KMS-11 (cell line): ENCODE data around the gene TMEM132C.

Source experiments
- H2AFZ ChIP-seq: fragments of 200-600 bp; sonication (generic); 2 replicates; pipeline ENCODE4 v1.6.1; 2016; ENCODE audit warnings: antibody characterized with exemption, mixed run types, low read depth
- H3K27ac ChIP-seq: fragments of 200-600 bp; sonication (generic); 2 replicates; pipeline ENCODE4 v1.6.1; 2016; ENCODE audit warnings: mild to moderate bottlenecking, mixed run types
- H3K27me3 ChIP-seq: fragments of 200-600 bp; sonication (generic); 2 replicates; pipeline ENCODE4 v1.6.1; 2017; ENCODE audit warnings: mild to moderate bottlenecking, low read depth, mixed run types, moderate library complexity; ENCODE audit not compliant: insufficient read depth
- H3K36me3 ChIP-seq: fragments of 200-600 bp; sonication (generic); 2 replicates; pipeline ENCODE4 v1.6.1; 2017; ENCODE audit warnings: mild to moderate bottlenecking, mixed run types; ENCODE audit not compliant: insufficient read depth
- H3K4me1 ChIP-seq: fragments of 200-600 bp; sonication (generic); 2 replicates; pipeline ENCODE4 v1.6.1; 2016; ENCODE audit warnings: mild to moderate bottlenecking, low read depth, mixed run types; ENCODE audit not compliant: poor library complexity, severe bottlenecking
- H3K4me2 ChIP-seq: fragments of 200-600 bp; sonication (generic); 2 replicates; pipeline ENCODE4 v1.7.0; 2016; ENCODE audit warnings: mild to moderate bottlenecking, mixed run types
- H3K4me3 ChIP-seq: fragments of 200-600 bp; sonication (generic); IDR thresholded peaks from 2 replicates; pipeline ENCODE4 v1.6.1; 2017; ENCODE audit warnings: low read depth, low read length, mixed read lengths; ENCODE audit not compliant: insufficient read depth
- H3K79me2 ChIP-seq: fragments of 200-600 bp; sonication (generic); 2 replicates; pipeline ENCODE4 v1.6.1; 2016; ENCODE audit warnings: low read depth, mixed run types; ENCODE audit not compliant: insufficient read depth
- H3K9ac ChIP-seq: fragments of 200-600 bp; sonication (generic); 2 replicates; pipeline ENCODE4 v1.6.1; 2016; ENCODE audit warnings: mild to moderate bottlenecking, mixed run types
- H4K20me1 ChIP-seq: fragments of 200-600 bp; sonication (generic); 2 replicates; pipeline ENCODE4 v1.6.1; 2016; ENCODE audit warnings: mild to moderate bottlenecking, mixed run types; ENCODE audit not compliant: insufficient read depth
- CTCF ChIP-seq: fragments of 200-600 bp; sonication (generic); conservative IDR thresholded peaks from 2 replicates; pipeline ENCODE4 v1.6.1; 2017; ENCODE audit warnings: low read depth, mild to moderate bottlenecking, antibody characterized with exemption, low read length, moderate library complexity, mixed read lengths

TMEM132C gene

GRCh38 chr12:128458301-128458974 lies 191.5 kb downstream of the TMEM132C start:
- H2AFZ ChIP-seq, result no peak overlapping the region
- no peak overlapping the region for H3K4me2 ChIP-seq
- no peak overlapping the region for H3K4me3 ChIP-seq
- H3K9ac ChIP-seq, result no peak overlapping the region
- no peaks in the 10 kb centered on the region for H3K79me2 ChIP-seq
- no peaks in the 10 kb centered on the region for H3K36me3 ChIP-seq
- no peaks in the 10 kb centered on the region for H4K20me1 ChIP-seq
- no peak overlapping the region for H3K27ac ChIP-seq
- TF ChIP-seq CTCF, result no peak
- H3K27me3 ChIP-seq, result no peaks in the 10 kb centered on the region
- H3K4me1 ChIP-seq, result no peaks in the 10 kb centered on the region

DNA sequence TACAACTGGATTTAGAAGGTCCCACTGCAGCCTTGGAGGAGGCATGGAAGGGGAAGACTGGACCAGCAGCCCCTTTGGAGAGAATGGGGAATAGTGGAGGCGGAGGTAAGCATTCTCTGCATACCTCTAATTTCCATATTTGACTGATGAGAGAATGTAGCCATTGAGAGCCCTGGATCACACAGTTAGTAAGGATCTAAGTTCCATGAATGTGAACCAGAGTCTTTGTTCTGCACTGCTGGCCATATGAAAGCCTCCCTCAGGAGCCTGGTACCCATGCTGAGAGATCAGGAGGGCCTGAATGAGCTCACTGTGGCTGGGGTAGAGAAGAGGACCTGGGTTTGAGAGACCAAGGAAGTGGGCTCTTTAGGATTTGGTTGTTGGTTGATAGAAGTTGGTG lies 192.1 kb downstream of the TMEM132C start:
- H4K20me1 ChIP-seq, result no peaks in the 10 kb centered on the region
- H3K4me3 ChIP-seq, result no peak overlapping the region
- no peaks in the 10 kb centered on the region for H3K27me3 ChIP-seq
- H2AFZ ChIP-seq, result no peak overlapping the region
- no peaks in the 10 kb centered on the region for H3K79me2 ChIP-seq
- no peak overlapping the region for H3K4me2 ChIP-seq
- TF ChIP-seq CTCF, result no peak
- no peak overlapping the region for H3K27ac ChIP-seq
- no peaks in the 10 kb centered on the region for H3K36me3 ChIP-seq
- H3K9ac ChIP-seq, result no peak overlapping the region
- no peaks in the 10 kb centered on the region for H3K4me1 ChIP-seq

DNA sequence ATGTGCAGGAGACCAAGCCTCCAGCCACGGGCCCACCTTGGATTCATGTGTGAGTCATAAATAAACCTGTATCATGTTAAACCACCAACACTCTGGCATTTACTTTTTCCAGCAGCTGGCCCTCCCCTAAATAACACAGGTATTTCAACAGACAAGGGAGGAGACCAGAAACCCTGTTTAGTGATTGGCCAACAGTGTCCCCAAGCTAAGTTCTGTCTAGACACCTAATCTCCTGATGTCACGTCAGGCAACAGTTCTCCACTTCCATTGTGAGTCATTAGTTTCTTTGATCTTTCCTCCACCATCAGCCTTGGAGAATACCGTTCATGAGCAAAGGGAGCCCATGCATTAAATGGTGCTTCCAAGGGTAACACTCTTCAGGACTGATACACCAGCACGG lies 196.9 kb downstream of the TMEM132C start:
- no peak for TF ChIP-seq CTCF
- H3K9ac ChIP-seq, result no peak overlapping the region
- no peaks in the 10 kb centered on the region for H3K36me3 ChIP-seq
- no peaks in the 10 kb centered on the region for H3K79me2 ChIP-seq
- H3K4me1 ChIP-seq, result no peaks in the 10 kb centered on the region
- H4K20me1 ChIP-seq, result no peaks in the 10 kb centered on the region
- H3K4me3 ChIP-seq, result no peak overlapping the region
- no peak overlapping the region for H3K4me2 ChIP-seq
- H3K27me3 ChIP-seq, result no peaks in the 10 kb centered on the region
- H2AFZ ChIP-seq, result no peak overlapping the region
- H3K27ac ChIP-seq, result no peak overlapping the region

DNA sequence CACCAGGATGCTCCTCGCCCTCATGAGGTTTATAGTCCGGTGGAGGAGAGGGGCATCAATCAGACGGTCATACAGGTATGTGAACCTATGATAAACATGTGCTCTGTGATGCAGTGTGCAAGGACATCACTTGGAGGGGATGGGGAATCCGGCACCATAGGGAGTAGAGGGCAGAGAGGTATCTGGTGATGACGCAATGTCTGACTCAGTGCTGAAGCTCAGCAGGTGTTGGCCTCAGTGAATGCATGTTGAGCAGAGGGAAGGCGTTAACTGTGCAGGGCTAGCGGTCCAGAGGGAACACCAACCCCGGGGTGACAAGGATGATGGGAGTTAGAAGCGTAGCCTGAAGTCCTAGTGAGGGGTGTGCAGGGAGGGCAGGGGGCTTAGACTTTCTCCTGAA lies 200.9 kb downstream of the TMEM132C start:
- Histone ChIP-seq H3K4me2 (no peak overlapping the region), H3K27ac (no peak overlapping the region), H3K36me3 (no peaks in the 10 kb centered on the region), H3K4me3 (no peak overlapping the region), H3K79me2 (no peaks in the 10 kb centered on the region), H3K4me1 (no peaks in the 10 kb centered on the region), H2AFZ (no peak overlapping the region), H4K20me1 (no peaks in the 10 kb centered on the region), H3K9ac (no peak overlapping the region), H3K27me3 (no peaks in the 10 kb centered on the region)
- TF ChIP-seq CTCF, result no peak
